Renal cortex interstitium (tissue), 11 donors: ENCODE data around the gene TBC1D16. TPM values are rescaled to one million over a fixed set of nuclear protein-coding genes. Genes with fewer than 3 reads are reported as not detected.

ENCODE experiments used
- DNase-seq, 11 donors: peaks; one replicate each; pipeline ENCODE4 v3.0.0-alpha.2; 2013; ENCODE audit warnings: low read depth in 9 of 11, low spot score in 4 of 11; ENCODE audit errors: extremely low read depth in 1 of 11
- polyA plus RNA-seq, 3 donors: library from polyadenylated mRNA; unstranded; fragments of 120-200 nt; gene quantifications; one replicate each; pipeline ENCODE4 v1.2.1, GENCODE V29; 2013; ENCODE audit not compliant: insufficient read length in 3 of 3

Gene TBC1D16
- polyA plus RNA-seq, 3 donors: 33.9 to 40.3 (median 40.0) TPM

DNA sequence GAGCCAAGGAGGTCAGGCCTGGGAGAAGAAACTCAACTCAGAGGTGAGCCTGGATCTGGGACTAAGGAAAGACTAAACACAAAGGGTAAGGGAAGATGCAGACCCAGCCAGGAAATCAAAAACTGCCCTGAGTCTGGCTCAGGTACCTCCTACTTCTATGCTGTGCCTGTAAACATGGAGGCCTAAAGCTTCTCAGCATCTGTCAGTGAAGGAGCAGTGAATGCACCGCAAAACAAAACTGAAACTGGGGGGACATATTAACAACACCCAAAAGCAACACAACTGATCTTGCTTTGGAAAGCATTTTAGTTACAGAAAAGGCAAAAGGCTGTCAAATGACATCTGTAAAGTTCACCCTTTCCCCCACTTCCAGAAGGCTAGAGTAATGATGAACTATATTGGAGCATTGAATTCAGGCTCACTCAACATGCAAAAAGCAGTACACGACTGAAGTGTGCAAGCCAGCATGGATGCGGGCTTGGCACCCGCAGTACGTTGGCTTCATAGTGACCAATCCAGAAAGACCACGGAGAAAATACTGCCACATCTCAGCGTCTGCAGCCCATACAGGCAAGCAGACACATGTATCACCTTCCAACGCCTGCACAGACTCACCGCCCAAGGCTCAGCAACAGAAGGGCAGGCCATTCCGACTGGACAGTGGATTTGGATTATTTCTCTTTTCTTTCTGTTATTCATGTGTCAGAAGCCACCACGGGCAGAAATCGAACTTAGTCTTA lies 3.8 kb downstream of the TBC1D16 start:
- no peak for DNase-seq

DNA sequence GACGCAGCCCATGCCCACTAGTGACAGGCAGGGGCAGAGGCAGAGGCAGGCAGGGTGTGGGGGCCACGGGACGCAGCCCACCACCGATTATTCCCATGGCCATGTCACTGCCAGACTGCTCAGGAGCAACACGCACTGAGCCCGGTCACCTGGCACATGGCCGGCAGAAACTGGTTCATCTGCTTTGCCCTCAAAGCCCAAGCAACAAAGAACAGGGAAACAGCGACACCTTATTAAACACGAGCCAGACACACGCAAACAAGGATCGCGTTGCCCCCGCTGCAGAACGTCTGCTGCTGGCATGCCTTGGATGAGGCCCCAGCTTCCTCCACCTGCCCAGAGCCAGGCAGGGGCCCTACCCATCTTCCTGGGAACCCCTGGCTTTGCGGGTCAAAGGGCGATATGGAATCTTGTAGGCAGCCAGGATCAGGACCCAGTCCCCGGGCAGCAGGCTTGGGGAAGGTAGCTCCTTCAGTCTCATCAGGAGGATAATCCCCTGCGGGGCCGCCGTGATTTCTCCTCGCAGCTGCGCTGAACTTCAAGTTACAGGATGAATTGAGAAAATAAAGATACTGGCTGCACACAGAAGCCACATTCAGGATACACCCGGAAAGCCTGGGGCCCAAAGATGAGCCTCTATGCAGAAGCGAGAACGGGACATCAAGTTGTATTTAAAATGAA lies 4.8 kb downstream of the TBC1D16 start:
- peak in 5 of 11 donors; percentile 42 to 59 (median 51) for DNase-seq

DNA sequence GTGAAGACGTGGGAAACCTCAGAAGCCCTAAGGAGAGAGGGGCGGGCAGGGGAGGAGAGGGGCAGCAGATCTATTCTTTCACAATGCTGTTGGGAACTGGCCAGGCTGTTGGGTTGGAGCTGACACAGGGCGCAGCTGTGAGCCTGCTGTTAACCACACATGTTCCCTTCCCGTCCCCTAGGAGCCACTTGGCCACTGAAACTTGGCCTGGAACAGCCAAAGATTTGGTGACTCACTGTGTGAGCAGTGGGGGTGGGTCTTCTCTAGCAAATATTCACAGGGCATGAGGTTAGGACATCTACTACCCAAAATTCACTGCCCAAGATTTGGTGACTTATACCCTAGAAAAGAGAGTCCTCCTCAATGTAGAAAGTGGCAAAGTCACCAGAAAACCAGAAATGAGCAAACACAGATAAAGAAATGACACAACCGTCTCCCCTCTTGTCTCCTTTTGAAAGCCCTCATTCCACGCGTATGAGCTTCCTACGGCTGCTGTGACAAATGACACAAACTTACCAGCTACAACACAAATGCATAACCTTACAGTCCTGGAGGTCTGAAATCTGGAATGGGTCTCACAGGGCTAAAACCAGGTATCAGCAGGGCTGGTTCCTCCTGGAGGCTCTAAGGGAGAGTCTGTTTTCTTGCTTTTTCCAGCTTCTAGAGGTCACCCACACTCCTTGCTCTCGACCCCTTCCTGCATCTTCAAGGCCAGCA lies 6.3 kb downstream of the TBC1D16 start:
- peak in 2 of 11 donors; percentile 27 to 32 for DNase-seq

DNA sequence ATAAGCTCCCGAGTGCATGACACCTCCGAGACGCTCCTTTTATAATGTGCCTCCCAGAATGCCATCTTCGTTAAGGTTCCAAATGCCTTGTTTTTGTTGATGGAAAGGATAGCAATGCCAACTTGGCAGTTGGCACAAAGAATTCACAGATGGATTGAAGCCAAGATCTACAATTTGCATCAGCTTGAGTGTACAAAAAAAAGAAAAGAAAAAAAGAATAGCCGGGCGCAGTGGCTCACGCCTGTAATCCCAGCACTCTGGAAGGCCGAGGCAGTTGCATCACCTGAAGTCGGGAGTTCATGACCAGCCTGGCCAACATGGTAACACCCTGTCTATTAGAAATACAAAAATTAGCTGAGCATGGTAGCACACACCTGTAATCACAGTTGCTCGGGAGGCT lies 7.6 kb downstream of the TBC1D16 start:
- DNase-seq: no peak

DNA sequence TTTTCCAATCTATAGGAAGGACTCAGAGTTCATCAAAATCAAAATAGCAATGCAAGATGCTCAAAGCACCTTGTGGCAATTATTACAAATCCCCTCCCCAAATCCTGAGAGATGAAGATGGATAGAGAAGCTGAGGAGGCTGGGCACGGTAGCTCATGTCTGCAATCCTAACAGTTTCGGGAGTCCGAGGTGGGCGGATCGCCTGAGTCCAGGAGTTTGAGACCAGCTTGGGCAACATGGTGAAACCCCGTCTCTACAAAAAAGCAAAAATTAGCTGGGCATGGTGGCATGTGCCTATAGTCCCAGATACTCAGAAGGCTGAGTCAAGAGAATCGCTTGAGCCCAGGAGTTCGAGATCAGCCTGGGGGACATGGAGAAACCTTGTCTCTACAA lies 8.6 kb downstream of the TBC1D16 start:
- no peak for DNase-seq

DNA sequence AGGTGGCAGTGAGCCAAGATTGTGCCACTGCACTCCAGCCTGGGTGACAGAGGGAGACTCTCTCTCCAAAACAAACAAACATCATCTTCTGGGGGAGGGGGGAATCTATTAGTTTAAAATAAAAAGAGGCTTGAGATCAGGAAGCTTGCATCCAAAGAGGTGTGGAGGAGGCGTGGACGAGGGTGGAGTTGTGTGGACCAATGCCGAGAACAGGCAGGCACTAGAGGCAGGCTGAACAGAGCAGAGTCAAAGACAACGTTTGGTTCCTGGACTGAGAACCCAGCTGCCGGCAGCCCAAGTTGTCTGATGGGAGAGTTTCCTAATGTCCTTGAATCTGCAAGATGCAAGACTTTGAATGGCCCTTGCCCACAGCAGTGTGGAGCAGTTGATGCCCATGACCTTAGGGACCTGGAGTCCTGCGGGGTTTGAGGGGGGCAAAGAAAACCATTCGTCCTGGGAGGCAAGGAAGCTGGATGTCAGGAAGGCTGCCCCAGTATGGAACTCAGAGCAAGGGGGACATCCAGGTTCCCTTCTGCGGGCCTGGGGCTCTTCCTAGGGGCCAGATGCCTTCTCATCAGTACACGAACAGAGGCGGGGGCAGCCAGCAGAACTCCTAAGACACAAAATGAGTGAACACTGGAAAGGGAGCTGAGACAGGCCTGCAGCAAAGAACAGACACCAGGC lies 9.2 kb downstream of the TBC1D16 start:
- no peak for DNase-seq

DNA sequence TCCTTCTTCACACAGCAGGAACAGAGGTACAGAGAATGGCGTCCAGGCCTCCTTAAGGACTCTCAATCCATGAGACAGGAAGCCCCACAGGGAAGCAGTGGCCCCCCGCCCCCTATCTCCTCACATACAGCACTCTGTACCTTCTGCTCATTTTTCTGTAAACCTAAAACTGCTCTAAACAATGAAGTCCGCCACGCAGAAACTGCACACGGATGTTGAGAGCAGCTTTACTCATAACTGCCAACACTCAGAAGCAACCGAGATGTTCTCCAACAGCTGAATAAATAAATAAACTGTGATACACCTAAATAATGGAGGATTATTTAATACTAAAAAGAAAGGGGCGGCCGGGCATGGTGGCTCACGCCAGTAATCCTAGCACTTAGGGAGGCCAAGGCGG lies 9.9 kb downstream of the TBC1D16 start:
- DNase-seq: no peak

DNA sequence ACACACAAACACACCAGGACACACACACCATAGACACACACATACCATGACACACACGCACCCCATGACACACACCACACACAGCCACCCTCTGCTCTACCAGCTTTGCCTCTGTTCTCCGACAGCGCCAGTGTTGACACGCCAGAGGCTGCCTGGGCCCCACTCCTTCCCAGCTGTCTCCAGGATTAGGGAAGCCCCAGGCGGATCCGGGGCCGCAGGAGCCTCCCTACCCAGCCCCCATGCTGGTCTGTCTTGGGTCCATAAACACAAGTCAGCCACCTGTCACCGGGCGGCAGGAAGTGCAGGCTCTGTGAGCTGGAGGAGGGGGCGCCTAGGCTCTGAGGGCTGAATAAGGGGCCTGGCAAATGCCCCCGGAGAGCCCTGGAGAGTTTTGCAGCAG lies 10.5 kb downstream of the TBC1D16 start:
- DNase-seq: peak in 1 of 11 donors; percentile 25

DNA sequence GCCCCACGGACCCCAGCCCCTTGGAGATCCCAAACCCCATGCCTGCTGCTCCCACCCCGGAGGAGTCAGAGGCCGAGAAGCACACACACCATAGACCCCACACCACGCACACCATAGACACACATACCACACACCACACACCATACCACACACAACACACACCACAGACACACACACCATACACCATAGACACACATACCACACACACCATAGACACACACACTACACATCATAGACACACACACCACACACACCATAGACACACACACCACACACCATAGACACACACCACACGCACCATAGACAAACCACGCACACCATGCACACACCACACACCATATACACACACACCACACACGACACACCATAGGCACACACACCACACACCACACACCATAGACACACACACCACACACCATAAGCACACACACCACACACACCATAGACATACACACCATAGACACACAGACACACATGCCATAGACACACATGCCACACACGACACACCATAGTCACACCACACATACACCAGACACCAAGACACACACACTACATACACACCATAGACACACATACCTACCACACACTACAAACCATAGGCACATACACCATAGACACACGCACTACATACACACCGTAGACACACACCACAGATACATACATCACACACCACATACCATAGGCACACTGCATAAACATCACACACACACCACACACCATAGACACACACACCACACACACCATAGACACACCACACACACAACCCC lies 11.3 kb downstream of the TBC1D16 start:
- no peak for DNase-seq

DNA sequence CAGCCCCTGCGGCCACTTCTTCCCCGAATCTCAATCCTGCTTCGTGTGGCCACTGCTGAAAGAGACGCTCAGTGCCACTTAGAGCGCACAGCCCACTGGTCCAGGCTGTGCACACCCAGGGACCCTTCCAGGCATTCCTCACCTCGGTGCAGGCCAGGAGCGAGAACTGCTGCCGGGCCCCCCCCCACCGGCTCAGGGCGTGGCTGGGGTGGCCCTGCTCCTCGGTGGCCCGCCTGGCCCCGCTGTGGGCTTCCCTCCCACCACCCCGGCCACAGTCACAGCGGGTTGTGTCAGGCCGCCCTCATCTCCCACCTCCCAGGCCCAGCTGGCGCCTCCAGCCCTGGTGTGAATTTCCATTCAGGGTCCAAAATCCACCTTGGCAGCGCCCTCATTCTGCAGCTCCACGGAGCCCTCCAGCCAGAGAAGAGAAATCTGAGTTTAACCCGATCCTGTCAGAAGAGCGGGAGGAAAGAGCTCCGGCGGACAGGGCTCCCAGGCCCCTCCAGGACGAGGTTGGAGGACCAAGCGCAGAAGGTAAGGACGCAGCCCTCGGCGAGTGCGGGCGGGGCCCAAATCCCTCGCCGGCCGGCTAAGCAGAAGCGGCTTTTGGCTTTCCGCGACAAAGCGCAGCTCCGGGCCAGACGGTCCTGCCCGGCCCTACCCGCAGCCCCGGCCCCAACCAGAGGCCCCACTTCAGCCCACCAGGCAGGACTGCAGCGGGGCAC lies 12.0 kb downstream of the TBC1D16 start:
- DNase-seq: peak in 1 of 11 donors; percentile 24

DNA sequence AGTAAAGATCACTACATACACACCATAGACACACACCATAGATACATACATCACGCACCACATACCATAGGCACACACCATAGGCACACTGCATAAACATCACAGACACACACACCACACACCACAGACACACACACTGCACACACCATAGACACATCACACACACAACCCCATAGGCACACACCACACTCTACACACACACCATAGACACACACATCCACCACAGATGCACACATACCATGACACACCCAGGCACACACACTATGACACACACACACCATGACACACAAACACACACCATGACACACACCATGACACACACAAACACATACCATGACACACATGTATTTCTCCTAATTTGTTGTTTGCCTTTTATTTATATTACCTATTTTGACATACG lies 14.1 kb downstream of the TBC1D16 start:
- no peak for DNase-seq

DNA sequence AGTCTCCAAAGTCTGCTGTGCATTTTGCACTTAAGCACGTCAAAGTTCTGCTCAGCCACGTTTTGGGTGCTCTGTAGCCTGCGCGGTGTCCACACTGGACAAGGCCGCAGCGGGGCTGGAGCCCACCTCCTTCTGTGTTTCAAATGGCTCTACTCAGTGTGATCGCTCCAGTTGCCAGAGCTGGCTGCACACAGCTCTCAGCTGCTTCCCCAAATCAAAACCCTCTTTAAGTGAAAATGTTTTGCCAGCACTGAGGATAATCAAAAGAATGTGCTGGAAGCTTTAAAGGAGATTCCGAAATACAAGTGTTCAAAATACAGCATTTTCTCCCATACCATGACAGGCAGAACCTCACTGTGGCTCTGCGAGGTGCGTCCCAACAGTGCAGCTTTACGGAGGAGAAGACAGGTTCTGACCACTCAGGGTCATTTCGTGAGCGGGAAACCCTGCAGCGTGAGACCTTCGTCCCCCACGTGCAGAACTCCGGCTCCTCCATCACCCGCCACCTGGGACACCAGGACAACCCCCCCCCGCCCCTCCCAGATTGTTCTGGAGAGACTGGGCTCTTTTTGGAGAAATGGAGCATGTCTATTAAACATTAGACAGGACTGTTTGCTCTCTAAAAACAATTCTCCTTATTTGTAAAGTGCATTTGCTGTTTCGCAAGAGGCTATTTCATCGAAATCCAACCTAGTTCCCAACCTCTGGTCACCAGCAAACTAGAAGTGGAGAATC lies 16.6 kb downstream of the TBC1D16 start:
- no peak for DNase-seq

DNA sequence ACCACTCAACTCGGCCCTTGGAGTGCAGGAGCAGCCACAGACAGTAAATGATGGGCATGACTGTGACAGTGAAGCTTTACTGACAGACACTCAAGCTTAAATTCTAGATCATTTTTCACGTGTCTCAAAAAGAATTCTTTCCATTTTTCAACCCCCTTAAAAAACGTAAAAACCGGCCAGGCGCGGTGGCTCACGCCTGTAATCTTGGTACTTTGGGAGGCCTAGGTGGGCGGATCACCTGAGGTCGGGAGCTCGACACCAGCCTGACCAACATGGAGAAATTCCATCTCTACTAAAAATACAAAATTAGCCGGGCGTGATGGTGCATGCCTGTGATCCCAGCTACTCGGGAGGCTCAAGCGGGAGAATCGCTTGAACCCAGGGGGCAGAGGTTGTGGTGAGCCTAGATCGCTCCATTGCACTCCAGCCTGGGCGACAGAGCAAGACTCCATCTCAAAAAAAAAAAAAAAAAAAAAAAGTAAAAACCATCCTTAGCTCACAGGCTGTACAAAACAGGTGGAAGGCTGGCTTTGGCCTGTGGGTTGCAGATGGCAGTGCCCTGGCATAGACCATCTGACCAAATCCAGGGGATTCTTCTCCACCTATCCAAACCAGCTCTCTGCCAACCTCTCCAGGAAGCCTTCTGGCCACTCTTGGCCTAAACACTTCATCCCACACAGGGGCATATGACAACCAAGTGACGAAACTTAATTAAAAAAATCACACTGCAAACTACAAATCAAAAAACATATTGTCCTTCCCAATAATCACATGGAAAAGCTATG lies 18.3 kb downstream of the TBC1D16 start:
- DNase-seq: no peak

DNA sequence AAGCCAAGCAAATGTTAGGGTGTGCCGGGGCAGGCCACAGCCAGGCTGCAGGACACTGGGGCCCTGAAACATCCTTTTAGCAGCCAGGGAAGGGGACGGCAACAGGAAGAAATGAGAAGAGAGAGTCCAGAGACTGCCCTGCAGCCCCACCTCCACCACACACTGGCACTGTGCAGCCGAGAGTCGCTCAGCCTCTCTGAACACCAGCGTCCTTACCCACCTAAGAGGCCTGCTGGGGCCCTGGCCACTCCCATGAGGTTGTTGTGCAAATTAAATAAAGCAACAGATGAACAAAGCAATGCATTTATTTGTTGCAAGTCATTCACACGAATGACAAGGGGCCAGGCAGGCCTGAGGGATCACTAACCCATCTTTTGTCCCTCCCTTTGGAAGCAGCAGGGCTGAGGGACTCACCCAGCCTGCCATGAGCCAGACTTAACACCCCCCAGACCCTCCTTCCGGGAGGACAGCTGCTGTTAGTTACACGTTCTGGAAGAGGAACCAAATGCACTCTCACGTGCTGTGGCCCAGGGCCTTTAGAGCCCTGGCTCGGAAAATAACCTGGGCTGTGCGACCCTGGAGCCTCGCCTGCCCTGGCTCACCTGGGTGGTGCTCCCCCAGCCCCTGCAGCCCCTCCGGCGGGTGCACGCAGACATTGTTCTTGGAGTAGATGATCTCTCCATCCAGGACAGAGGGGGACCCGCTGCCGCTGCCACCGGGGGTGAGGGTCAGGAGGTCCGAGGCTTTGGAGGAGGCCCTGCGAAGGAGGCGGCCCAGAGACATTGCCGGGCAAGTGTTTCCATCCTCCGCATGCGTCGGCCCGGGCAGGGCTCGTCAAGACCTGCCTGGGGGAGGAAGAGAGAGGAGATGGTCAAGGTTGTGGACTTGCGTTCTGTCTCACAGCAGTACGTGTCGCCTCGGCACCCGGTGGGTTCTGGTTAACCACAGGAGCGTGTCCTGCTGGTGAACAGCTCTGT lies 22.6 kb downstream of the TBC1D16 start:
- no peak for DNase-seq

DNA sequence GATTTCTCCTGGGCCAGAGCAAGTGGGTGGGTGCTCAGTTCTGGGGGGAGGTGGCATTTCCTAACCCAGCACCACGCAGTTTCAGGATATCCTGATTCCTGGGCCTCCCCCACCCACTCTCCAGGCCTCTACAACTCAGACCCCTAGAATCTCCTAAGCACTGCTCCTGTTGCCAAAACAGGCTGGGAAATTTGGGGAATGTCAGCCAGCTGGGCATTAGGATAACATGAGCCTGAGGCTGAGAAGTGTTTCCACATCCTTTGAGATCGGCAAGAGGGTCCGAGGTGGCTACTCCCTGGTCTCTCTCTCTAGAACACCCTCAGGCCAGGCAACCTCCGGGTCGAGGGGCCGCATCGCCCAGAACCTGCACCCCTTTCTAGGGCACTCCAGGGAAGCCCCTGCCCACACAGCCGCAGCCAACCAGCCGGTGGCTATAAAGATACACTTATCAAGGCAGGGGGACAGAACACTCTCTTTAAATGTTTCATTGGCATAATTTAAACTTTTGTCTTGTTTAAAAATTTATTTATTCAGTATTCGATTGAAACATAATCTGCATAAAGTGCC lies 23.6 kb downstream of the TBC1D16 start:
- no peak for DNase-seq
